HepG2 (cell line): ENCODE results near the gene BBC3. TPM values are rescaled to one million over a fixed set of nuclear protein-coding genes. Genes with fewer than 3 reads are reported as not detected.

Source experiments
- BORCS8-MEF2B ChIP-seq: sonication (generic); formaldehyde crosslinking; IDR thresholded peaks from 2 replicates; pipeline ENCODE4 v1.8.0; 2022; ENCODE audit warnings: mild to moderate bottlenecking, missing genetic modification reagents
- HBP1 ChIP-seq: IDR thresholded peaks from 2 replicates; pipeline ENCODE4 v1.6.1; 2016; ENCODE audit warnings: low read depth, control low read depth
- HNF4A ChIP-seq: sonication (generic); formaldehyde crosslinking; IDR thresholded peaks from 2 replicates; pipeline ENCODE4 v1.4.0; 2020; ENCODE audit warnings: missing genetic modification reagents
- MBD4 ChIP-seq: IDR thresholded peaks from 2 replicates; pipeline ENCODE4 v1.6.1; 2012; ENCODE audit warnings: low read length, inconsistent platforms, borderline replicate concordance
- MXD4 ChIP-seq: IDR thresholded peaks from 2 replicates; pipeline ENCODE4 v1.6.1; 2016; ENCODE audit warnings: mild to moderate bottlenecking, missing biosample characterization, missing genetic modification reagents
- NR2F2 ChIP-seq: IDR thresholded peaks from 2 replicates; pipeline ENCODE4 v1.6.1; 2012; ENCODE audit warnings: low read depth, inconsistent platforms, borderline replicate concordance
- PTBP1 ChIP-seq: fragments of 200-400 bp; formaldehyde crosslinking; IDR thresholded peaks from 2 replicates; pipeline ENCODE4 v1.6.1; 2018; ENCODE audit warnings: low read length, low read depth; ENCODE audit not compliant: poor library complexity, severe bottlenecking
- RFXAP ChIP-seq: sonication (generic); formaldehyde crosslinking; IDR thresholded peaks from 2 replicates; pipeline ENCODE4 v1.4.0; 2020; ENCODE audit warnings: missing genetic modification reagents, borderline replicate concordance
- SIN3B ChIP-seq: fragments of 150-350 bp; IDR thresholded peaks from 2 replicates; pipeline ENCODE4 v1.6.1; 2014; ENCODE audit warnings: low read length
- TGIF2 ChIP-seq: IDR thresholded peaks from 2 replicates; pipeline ENCODE4 v1.6.1; 2016; ENCODE audit warnings: control low read depth, missing compliant biosample characterization
- ZFP37 ChIP-seq: sonication (generic); formaldehyde crosslinking; IDR thresholded peaks from 2 replicates; pipeline ENCODE4 v1.4.0; 2020; ENCODE audit warnings: missing genetic modification reagents, borderline replicate concordance
- ZFX ChIP-seq: sonication (generic); formaldehyde crosslinking; IDR thresholded peaks from 2 replicates; pipeline ENCODE4 v1.4.0; 2020; ENCODE audit warnings: mild to moderate bottlenecking, low read depth, missing genetic modification reagents, moderate library complexity
- ZIK1 ChIP-seq: sonication (generic); formaldehyde crosslinking; IDR thresholded peaks from 2 replicates; pipeline ENCODE4 v1.5.0; 2020; ENCODE audit warnings: mild to moderate bottlenecking, low read depth, missing genetic modification reagents, borderline replicate concordance
- ZNF256 ChIP-seq: sonication (generic); formaldehyde crosslinking; conservative IDR thresholded peaks from 2 replicates; pipeline ENCODE4 v1.4.0; 2020; ENCODE audit warnings: missing genetic modification reagents
- ZNF337 ChIP-seq: sonication (generic); formaldehyde crosslinking; IDR thresholded peaks from 2 replicates; pipeline ENCODE4 v1.5.1; 2020; ENCODE audit warnings: missing genetic modification reagents, low read depth, mild to moderate bottlenecking, borderline replicate concordance
- ZNF407 ChIP-seq: sonication (generic); formaldehyde crosslinking; IDR thresholded peaks from one replicate; pipeline ENCODE4 v1.5.1; 2020; ENCODE audit warnings: mild to moderate bottlenecking, missing genetic modification reagents; ENCODE audit errors: not compliant biosample characterization
- ZNF44 ChIP-seq: sonication (generic); formaldehyde crosslinking; IDR thresholded peaks from 2 replicates; pipeline ENCODE4 v1.5.1; 2020; ENCODE audit warnings: mild to moderate bottlenecking, missing genetic modification reagents
- ZNF740 ChIP-seq: sonication (generic); formaldehyde crosslinking; IDR thresholded peaks from 2 replicates; pipeline ENCODE4 v1.4.0; 2020; ENCODE audit warnings: missing genetic modification reagents
- ZNF878 ChIP-seq: sonication (generic); formaldehyde crosslinking; IDR thresholded peaks from 2 replicates; pipeline ENCODE4 v1.8.1; 2023; ENCODE audit warnings: mild to moderate bottlenecking, missing genetic modification reagents, moderate library complexity
- ZSCAN22 ChIP-seq: sonication (generic); formaldehyde crosslinking; IDR thresholded peaks from 2 replicates; pipeline ENCODE4 v1.4.0; 2020; ENCODE audit warnings: mild to moderate bottlenecking, missing genetic modification reagents
- polyA plus RNA-seq, 8 experiments: library from polyadenylated mRNA; depleted of rRNA in 3 of 8; stranded (reverse) in 7 of 8; unstranded in 1 of 8; fragments of >200 nt; fragmentation: Illumina TruSeq in 4 of 8; extraction: Trizol in 4 of 8; gene quantifications; 2 replicates each; pipeline versions ENCODE4 v1.2.1 to v1.2.3, GENCODE V29; 2011 to 2016; ENCODE audit warnings: low read depth in 4 of 8, missing spikeins in 1 of 8, mixed read lengths in 1 of 8; ENCODE audit not compliant: insufficient read depth in 1 of 8
- total RNA-seq, 5 experiments: library from RNA; depleted of rRNA; stranded (reverse); fragments of >200 nt; fragmentation: Illumina TruSeq; extraction: Trizol; gene quantifications; 2 replicates each; pipeline ENCODE4 v1.2.3, GENCODE V29; 2016; ENCODE audit warnings: low read depth in 1 of 5

The BBC3 gene
- total and polyA plus RNA-seq, 2 of the 13 experiments (the other 11 are each of a cell fraction or from before 2014, with no cell fraction given) = 6.1 to 8.8 TPM

GRCh38 chr19:47273313-47274070 is 42.5 kb upstream of the BBC3 start (continued):
- TF ChIP-seq ZNF407 (CRISPR knock-in tag) (peak; percentile 10), RFXAP (CRISPR knock-in tag) (peak; percentile 83; the same call in 1 of the 2 replicates), HNF4A (CRISPR knock-in tag) (no peak), NR2F2 (no peak), ZFP37 (CRISPR knock-in tag) (no peak; the same call in 1 of the 2 replicates), ZNF44 (no peak), ZFX (CRISPR knock-in tag) (peak; percentile 86), ZSCAN22 (CRISPR knock-in tag) (no peak), MBD4 (no peak), PTBP1 (peak; percentile 17), ZNF256 (0 out of 2 replicates have a peak, but pooled peaks have one; percentile 42), MXD4 (CRISPR knock-in tag) (0 out of 2 replicates have a peak, but pooled peaks have one; percentile 50), BORCS8-MEF2B (CRISPR knock-in tag) (0 out of 2 replicates have a peak, but pooled peaks have one; percentile 46), ZIK1 (CRISPR knock-in tag) (peak; percentile 70; the same call in 1 of the 2 replicates), SIN3B (no peak), ZNF740 (peak; percentile 67; the same call in 1 of the 2 replicates), HBP1 (CRISPR knock-in tag) (peak; percentile 8; the same call in 1 of the 2 replicates), ZNF337 (CRISPR knock-in tag) (no peak), TGIF2 (0 out of 2 replicates have a peak, but pooled peaks have one; percentile 18), ZNF878 (CRISPR knock-in tag) (no peak)
